Adipocyte (in vitro differentiated cells): ENCODE measurements around the gene ACKR3.
A peak's percentile ranks its signal among the peaks of the same experiment; 100 is the strongest.

ENCODE experiments used
- DNase-seq: peaks from one replicate; pipeline ENCODE4 v3.0.0-alpha.2; 2015; ENCODE audit warnings: low read depth
- H3K27me3 ChIP-seq: replicated peaks from 2 replicates; pipeline ENCODE4 v1.7.0; 2013; ENCODE audit warnings: mild to moderate bottlenecking, low read length, moderate library complexity; ENCODE audit not compliant: control insufficient read depth, insufficient read depth
- H3K36me3 ChIP-seq: 2 replicates; pipeline ENCODE4 v1.7.0; 2013; ENCODE audit warnings: low read length, mild to moderate bottlenecking, moderate library complexity; ENCODE audit not compliant: control insufficient read depth, insufficient read depth, severe bottlenecking
- H3K4me1 ChIP-seq: 2 replicates; pipeline ENCODE4 v1.7.0; 2013; ENCODE audit warnings: mild to moderate bottlenecking, low read length, moderate library complexity; ENCODE audit not compliant: control insufficient read depth, insufficient read depth
- H3K4me3 ChIP-seq: 2 replicates; pipeline ENCODE4 v1.7.0; 2013; ENCODE audit warnings: mild to moderate bottlenecking, low read length, moderate library complexity
- H3K9ac ChIP-seq: 2 replicates; pipeline ENCODE4 v1.7.0; 2013; ENCODE audit warnings: mild to moderate bottlenecking, low read length, moderate library complexity
- H3K9me3 ChIP-seq: 2 replicates; pipeline ENCODE4 v1.7.0; 2013; ENCODE audit warnings: mild to moderate bottlenecking, low read length, moderate library complexity; ENCODE audit not compliant: control insufficient read depth

The ACKR3 gene

DNA sequence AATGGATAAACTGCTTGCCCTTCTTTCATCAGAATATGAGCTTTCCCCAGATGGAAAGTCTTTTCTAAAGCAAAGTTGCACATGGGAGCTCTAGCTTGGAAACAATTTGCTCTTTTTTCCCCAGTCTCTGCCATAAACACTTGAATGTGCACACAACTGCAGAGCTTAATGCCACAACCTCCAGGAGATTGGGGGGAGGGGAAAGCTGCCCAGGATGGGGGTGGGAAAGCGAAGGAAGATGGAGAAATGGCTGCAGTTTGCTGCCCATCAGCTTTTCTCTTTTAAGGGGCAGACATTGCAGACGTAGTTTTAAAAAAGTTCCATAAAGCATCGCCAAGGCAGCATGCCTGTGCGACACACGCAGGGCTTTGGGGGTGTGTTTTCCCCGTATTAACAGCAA is 1.5 kb downstream of the ACKR3 start:
- no peaks in the 10 kb centered on the region for H3K27me3 ChIP-seq
- DNase-seq = no peak
- peak overlapping the region; percentile 91 for H3K9ac ChIP-seq
- no peaks in the 10 kb centered on the region for H3K36me3 ChIP-seq
- H3K4me1 ChIP-seq = peaks cover 66% of the 10 kb centered on the region
- H3K4me3 ChIP-seq = peak overlapping the region; percentile 92
- no peaks in the 10 kb centered on the region for H3K9me3 ChIP-seq

DNA sequence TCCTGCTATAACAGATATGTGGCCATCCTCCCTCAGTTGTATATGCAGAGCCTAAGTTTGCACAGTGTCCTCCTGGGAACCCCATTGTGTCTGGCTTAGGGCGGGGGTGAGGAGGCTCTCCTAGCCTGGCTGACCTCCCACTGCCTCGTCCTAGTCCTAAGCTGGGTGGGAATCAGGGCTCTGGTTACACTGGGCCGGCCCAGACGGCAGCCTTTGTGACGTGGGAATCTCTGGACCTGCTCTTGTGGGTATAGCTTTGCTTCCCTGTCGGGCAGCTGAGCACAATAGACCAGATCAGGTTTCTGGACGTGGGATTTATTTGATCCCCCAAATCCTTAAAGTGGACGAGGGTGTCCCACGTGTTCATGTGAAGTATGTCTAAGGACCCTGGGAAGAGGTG is 2.9 kb downstream of the ACKR3 start:
- no peak for DNase-seq
- no peaks in the 10 kb centered on the region for H3K9me3 ChIP-seq
- peaks cover 73% of the 10 kb centered on the region for H3K4me1 ChIP-seq
- peak overlapping the region; percentile 92 for H3K4me3 ChIP-seq
- H3K9ac ChIP-seq = peak overlapping the region; percentile 91
- no peaks in the 10 kb centered on the region for H3K27me3 ChIP-seq
- H3K36me3 ChIP-seq = no peaks in the 10 kb centered on the region

DNA sequence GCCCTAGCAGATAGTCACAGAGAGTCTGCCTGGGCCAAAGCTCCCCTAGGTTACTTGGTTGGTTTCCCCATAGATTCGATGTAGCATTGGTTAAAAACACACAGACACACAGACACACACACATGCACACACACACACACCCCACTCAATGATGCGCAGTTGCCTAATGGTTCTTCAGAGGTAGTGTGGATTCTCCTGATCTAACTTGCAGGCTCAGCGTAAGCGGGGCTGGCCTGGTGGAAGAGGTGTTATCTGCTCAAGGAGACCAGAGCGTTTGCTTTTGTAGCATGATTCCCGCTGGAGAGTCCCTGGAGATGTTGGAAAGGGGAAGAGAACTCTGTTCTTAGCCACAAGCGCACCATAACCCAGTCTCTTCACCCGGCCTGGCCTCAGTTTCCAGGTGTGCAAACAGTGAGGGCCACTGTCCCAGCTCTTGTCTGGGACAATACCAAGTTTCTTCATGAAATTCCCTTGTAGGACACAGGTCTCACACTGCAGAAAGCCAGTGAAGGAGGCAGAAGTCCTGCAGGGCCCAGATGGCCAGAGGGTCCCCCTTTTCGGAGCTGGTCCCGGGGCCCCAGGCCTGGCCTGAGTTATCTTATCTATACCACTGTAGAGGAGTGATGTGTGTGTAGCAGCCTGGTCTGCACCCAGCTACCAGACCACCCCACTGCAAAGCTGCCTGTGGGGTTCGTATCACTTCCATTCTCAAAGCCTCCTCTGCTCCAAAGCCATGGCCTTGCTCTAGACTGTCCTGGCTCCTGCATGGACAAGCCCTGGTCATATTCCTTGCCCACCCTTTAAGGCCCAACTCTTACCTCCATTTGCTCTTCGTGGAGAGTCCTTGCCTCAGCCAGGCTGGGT is 3.7 kb downstream of the ACKR3 start:
- H3K27me3 ChIP-seq = no peaks in the 10 kb centered on the region
- peak overlapping the region; percentile 91 for H3K9ac ChIP-seq
- H3K4me3 ChIP-seq = peak overlapping the region; percentile 92
- no peaks in the 10 kb centered on the region for H3K36me3 ChIP-seq
- peaks cover 76% of the 10 kb centered on the region for H3K4me1 ChIP-seq
- no peaks in the 10 kb centered on the region for H3K9me3 ChIP-seq
- DNase-seq = no peak

- no peak overlapping the region for H3K9ac ChIP-seq
- H3K36me3 ChIP-seq = no peaks in the 10 kb centered on the region
- no peaks in the 10 kb centered on the region for H3K9me3 ChIP-seq
- H3K4me1 ChIP-seq = peaks cover 69% of the 10 kb centered on the region
- no peak overlapping the region for H3K4me3 ChIP-seq
- no peak for DNase-seq
- H3K27me3 ChIP-seq = no peaks in the 10 kb centered on the region
These were observed 4.4 kb downstream of the ACKR3 start for GRCh38 chr2:236574000-236574399.

DNA sequence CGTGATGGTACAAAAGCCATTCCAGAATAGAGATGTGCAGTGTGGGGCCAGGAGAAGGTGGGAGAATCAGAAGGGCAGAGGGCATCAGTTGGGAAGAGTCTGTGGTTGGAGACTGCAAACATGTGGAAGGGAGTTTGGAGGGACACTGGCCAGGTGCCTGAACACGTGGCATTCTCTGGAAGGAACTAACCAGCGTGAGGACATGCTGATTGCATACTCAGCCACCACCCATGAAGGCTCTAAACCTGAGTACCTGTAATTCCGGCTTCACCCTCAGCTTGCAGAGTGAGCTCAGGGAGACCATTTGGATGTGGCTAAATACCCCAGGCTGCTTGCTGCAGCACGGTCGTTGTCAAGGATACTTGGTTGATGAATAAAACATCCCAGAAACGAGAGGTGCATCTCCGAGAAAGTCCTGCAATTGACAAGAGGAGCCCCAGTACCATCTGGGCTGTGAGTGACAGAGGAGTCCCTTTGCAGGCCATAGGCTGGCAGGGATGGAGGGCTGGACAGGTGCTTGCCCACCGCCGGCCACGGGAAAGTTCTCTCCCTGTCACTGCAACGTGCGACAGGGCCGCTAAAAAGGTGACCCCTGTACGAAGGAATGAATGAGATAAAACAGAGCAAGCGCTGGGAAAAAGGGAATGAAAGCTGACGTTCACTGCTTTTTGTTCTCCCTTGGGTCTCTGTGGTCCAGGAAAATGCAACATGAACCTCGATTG is 5.0 kb downstream of the ACKR3 start:
- Histone ChIP-seq H3K9me3 (no peaks in the 10 kb centered on the region), H3K27me3 (no peaks in the 10 kb centered on the region), H3K4me1 (peaks cover 65% of the 10 kb centered on the region), H3K36me3 (no peaks in the 10 kb centered on the region), H3K9ac (peak overlapping the region; percentile 57), H3K4me3 (no peak overlapping the region)
- no peak for DNase-seq

- H3K4me1 ChIP-seq = peaks cover 65% of the 10 kb centered on the region
- H3K4me3 ChIP-seq = no peak overlapping the region
- H3K9me3 ChIP-seq = no peaks in the 10 kb centered on the region
- peak overlapping the region; percentile 57 for H3K9ac ChIP-seq
- no peaks in the 10 kb centered on the region for H3K27me3 ChIP-seq
- DNase-seq = no peak
- H3K36me3 ChIP-seq = peaks cover 4% of the 10 kb centered on the region
These were observed 5.9 kb downstream of the ACKR3 start for GRCh38 chr2:236575510-236575909.

DNA sequence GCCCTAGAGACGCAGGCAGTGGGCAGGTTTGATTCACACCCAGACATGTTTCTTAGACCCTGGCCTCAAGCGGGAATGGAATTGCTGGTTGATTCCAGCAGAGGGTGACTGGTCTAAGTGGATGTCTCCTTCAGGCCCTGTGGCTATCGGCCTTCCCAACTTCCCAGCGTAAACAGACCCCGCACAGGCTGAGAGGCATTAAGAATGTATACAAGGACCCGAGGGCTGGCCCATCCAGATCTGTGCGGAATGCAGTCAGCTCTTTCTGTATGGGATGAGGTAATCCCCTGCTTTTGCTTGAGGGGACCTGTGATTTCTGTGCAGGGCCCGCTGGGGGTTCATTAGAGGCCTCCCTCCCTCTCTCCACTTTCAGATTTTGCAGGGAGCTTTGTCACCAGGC is 6.5 kb downstream of the ACKR3 start:
- Histone ChIP-seq H3K9ac (peak overlapping the region; percentile 57), H3K36me3 (peaks cover 9% of the 10 kb centered on the region), H3K4me1 (peaks cover 62% of the 10 kb centered on the region), H3K4me3 (no peak overlapping the region), H3K9me3 (no peaks in the 10 kb centered on the region), H3K27me3 (no peaks in the 10 kb centered on the region)
- no peak for DNase-seq

GRCh38 chr2:236576953-236577352 is 7.3 kb downstream of the ACKR3 start:
- Histone ChIP-seq H3K27me3 (no peaks in the 10 kb centered on the region), H3K36me3 (peaks cover 16% of the 10 kb centered on the region), H3K9me3 (no peaks in the 10 kb centered on the region), H3K9ac (peak overlapping the region; percentile 57), H3K4me3 (peak overlapping the region; percentile 21), H3K4me1 (peaks cover 55% of the 10 kb centered on the region)
- no peak for DNase-seq

- Histone ChIP-seq H3K9me3 (no peaks in the 10 kb centered on the region), H3K36me3 (peaks cover 24% of the 10 kb centered on the region), H3K27me3 (no peaks in the 10 kb centered on the region), H3K9ac (peak overlapping the region; percentile 57), H3K4me3 (peak overlapping the region; percentile 21), H3K4me1 (peaks cover 47% of the 10 kb centered on the region)
- no peak for DNase-seq
These were observed 8.1 kb downstream of the ACKR3 start for GRCh38 chr2:236577481-236578410.

GRCh38 chr2:236578411-236578846 is 8.8 kb downstream of the ACKR3 start:
- H3K36me3 ChIP-seq = peaks cover 29% of the 10 kb centered on the region
- H3K9me3 ChIP-seq = no peaks in the 10 kb centered on the region
- H3K9ac ChIP-seq = no peak overlapping the region
- DNase-seq = no peak
- H3K4me3 ChIP-seq = no peak overlapping the region
- no peaks in the 10 kb centered on the region for H3K27me3 ChIP-seq
- H3K4me1 ChIP-seq = peaks cover 41% of the 10 kb centered on the region
